Upper lobe of left lung (tissue), 4 donors: Measurements from ENCODE around the gene CCDC124.

Experiments used
- EP300 ChIP-seq, 4 donors: sonication (generic); formaldehyde crosslinking; IDR thresholded peaks; one replicate each; pipeline ENCODE4 v1.5.1; 2017; ENCODE audit warnings: antibody characterized with exemption in 4 of 4, control low read depth in 2 of 4
- POLR2A ChIP-seq, 4 donors: fragments of 450-650 bp; IDR thresholded peaks; one replicate each; pipeline ENCODE4 v1.5.1; 2016 to 2017; ENCODE audit warnings: antibody characterized with exemption in 4 of 4, mild to moderate bottlenecking in 2 of 4
- POLR2AphosphoS5 ChIP-seq, 2 donors: sonication (generic); formaldehyde crosslinking; IDR thresholded peaks; one replicate each; pipeline ENCODE4 v1.5.1; 2017; ENCODE audit warnings: antibody characterized with exemption in 2 of 2
- TF ChIP-seq, protein P1 (sequence below), 6 experiments: fragments of 450-650 bp in 4 of 6; fragments of 200-600 bp in 2 of 6; sonication (generic) in 2 of 6; IDR thresholded peaks; one replicate each; pipeline ENCODE4 v1.5.1; 2016 to 2019; ENCODE audit warnings: antibody characterized with exemption in 6 of 6

DNA sequence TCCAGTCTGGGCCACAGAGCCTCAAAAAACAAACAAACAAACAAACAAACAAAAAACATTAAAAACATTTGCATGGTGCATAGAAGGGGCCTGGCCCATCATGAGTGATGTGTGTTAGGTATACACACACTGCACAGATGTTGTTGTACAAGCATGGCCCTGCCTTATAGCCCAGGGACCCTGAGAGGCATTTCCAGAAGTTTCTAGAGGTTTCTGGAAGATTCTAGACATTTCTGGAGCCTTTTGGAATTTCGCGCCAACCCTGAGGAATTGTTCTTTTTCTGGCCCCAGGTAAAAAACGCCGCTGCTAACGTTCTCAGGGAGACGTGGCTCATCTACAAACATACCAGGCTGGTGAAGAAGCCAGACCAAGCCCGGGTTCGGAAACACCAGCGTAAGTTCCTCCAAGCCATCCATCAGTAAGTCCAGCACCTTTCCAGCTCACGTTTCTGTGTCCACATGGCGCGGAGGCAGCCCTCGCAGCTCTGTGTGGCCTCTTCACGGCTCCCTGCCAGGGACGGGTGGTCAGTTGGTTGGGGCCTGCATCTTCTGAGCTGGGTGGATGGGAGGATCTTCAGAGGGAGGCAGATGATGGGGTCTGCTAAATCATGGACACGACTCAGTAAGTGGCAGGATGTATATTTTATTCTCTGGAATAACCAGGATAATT, 56.7 kb downstream of the CCDC124 start:
- no peak for TF ChIP-seq POLR2A (IDR thresholded peaks at IDR 0.05)
- TF ChIP-seq, protein P1, sequence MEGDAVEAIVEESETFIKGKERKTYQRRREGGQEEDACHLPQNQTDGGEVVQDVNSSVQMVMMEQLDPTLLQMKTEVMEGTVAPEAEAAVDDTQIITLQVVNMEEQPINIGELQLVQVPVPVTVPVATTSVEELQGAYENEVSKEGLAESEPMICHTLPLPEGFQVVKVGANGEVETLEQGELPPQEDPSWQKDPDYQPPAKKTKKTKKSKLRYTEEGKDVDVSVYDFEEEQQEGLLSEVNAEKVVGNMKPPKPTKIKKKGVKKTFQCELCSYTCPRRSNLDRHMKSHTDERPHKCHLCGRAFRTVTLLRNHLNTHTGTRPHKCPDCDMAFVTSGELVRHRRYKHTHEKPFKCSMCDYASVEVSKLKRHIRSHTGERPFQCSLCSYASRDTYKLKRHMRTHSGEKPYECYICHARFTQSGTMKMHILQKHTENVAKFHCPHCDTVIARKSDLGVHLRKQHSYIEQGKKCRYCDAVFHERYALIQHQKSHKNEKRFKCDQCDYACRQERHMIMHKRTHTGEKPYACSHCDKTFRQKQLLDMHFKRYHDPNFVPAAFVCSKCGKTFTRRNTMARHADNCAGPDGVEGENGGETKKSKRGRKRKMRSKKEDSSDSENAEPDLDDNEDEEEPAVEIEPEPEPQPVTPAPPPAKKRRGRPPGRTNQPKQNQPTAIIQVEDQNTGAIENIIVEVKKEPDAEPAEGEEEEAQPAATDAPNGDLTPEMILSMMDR (IDR thresholded peaks at IDR 0.05), result no peak
- no peak for TF ChIP-seq EP300 (IDR thresholded peaks at IDR 0.05)
- TF ChIP-seq POLR2AphosphoS5 (IDR thresholded peaks at IDR 0.05), result no peak
